GM18858 (cell line): Measurements from ENCODE around the gene POLK.
A peak's percentile ranks its signal among the peaks of the same experiment; 100 is the strongest.
"Not testable (repeated sequence)": the region's sequence is repeated elsewhere in the genome, so short reads cannot be mapped to it uniquely, and the experiment has no call there.

ENCODE experiments used
- ATAC-seq: cut with Tn5 transposase; IDR thresholded peaks from one replicate; pipeline ENCODE4 v1.9.1; 2021; ENCODE audit not compliant: unreplicated experiment

POLK gene

DNA sequence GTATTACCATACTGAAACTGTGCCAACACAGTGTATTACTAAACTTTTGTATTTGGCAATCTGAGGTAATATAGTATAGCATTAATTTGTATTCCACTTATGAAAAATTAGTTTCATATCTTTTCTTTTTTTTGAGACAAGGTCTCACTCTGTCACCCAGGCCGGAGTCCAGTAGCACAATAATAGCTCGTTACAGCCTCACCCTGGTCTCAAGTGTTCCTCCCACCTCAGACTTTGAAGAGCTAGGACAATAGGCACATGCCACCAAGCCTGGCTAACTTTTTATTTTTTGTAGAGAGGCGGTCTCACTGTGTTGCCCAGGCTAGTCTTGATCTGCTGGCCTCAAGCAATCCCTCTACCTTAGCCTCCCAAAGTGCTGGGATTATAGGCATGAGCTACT lies 36.1 kb downstream of the POLK start:
- no peak for ATAC-seq

DNA sequence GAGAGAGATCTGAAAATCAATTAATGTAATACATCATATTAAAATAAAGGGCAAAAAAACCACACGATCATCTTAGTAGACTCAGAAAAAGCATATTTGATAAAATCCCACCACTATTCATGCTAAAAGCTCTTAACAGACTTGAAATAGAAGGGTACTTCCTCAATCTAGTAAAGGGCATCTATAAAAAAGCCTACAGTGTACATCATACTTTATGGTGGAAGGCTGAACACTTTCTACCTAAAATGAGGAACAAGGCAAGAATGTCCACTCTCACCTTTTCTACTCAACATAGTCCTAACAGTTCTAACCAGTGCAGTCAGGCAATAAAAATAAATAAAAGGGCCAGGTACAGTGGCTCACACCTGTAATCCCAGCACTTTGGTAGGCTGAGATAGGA lies 38.9 kb downstream of the POLK start:
- ATAC-seq = no peak

DNA sequence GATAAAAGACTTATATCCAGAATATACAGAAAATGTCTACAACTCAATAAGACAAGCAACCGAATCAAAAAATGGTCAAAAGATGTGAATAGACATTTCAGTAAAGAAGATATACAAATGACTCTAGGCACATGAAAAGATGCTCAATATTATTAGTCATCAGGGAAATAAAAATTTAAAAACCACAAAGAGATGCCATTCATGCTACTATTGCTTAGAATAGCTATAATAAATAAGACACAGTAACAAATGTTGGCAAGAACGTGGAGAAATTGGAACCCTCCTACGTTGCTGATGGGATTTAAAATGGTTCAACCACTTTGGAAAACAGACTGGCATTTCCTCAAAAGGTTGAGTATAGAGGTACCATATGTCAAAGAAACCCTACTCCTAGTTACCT lies 39.8 kb downstream of the POLK start:
- no peak for ATAC-seq

DNA sequence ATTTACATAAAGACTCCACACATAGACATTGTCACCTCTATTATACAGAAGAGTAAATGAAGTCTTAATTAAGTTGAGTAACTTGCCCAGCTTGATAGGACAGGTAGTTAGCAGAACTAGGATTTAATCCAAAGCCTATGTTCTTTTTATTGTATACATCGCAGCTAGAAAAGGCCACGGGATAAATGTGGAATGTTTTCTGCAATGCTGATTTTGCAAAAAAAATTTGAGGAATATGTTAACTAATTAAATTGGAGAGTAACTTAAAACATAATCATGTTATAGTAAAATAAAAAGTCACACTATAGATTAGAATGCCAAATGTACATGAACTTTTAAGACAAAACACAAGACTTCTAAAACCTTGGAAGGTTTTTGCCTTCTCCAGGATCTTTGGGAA lies 41.1 kb downstream of the POLK start:
- ATAC-seq = no peak

DNA sequence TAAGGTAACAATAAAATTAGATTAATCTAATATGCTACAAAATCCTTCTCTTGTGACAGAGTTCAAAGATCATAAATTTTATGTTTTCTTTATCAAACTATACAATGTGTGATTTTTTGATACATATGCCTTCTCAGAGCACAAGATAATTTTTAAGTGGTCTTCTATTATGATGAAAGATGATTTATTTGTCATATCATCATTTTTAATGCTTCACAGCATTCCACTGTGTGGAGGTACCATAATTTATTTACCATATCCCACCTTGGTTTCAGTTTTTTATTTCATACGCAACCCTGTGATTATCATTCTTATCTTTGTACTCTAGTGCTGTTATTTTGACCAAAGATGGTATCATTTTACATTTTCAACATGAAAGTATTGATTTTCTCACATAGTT lies 41.7 kb downstream of the POLK start:
- ATAC-seq = no peak

DNA sequence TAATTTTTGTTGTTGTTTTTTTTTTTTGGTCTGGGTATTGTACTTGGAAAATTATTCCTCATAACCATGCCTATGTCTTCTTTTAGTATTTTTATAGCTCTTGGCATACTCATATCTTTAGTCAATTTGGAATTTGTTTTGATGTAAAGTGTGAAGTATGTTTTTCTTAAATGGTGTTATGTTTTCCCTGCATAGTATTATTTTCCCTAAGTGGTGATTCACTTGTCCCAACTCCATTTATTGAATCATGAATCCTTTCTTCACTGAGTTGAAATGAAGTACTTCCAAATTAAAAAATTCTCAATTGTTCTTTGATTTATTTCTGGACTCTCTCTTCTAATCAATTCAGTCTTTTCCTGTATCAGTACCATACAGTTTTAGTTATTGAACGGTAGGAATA lies 46.5 kb downstream of the POLK start:
- ATAC-seq = no peak

DNA sequence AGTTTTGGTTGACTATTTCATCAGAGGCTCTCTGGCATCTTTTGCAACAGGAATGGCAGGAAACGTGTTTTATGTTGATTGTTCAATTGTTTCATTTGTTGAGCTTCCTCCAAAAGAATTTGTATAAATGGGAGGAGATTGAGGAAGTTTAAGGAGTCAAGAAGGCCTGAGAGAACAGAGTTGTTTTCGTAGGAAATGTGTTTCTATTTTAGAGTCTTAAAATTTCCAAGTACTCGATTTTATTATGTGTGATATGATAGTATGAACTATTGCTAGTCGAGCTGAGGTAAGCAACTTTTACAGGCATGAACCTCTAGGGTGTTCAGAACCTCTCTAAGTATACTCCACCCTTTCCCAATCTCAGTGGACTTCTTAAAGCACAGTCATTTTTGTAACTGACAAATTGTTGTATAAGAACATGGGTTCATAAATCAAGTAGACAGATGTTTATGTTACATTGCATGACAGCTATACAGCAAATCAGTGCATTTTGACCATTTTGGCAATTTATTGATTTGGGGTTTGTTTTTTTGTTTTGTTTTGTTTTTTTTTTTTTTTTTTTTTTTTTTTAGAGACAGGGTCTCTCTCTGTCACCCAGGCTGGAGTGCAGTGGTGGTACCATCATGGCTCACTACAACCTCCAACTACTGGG lies 47.4 kb downstream of the POLK start:
- ATAC-seq = no peak

DNA sequence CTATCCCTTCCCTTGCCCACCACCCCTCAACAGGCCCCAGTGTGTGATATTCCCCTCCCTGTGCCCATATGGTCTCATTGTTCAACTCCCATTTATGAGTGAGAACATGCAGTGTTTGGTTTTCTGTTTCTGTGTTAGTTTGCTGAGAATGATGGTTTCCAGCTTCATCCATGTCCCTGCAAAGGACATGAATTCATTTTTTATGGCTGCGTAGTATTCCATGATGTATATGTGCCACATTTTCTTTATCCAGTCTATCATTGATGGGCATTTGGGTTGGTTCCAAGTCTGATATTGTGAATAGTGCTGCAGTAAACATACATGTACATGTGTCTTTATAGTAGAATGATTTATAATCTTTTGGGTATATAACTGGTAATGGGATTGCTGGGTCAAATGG lies 49.0 kb downstream of the POLK start:
- ATAC-seq = not testable (repeated sequence)

DNA sequence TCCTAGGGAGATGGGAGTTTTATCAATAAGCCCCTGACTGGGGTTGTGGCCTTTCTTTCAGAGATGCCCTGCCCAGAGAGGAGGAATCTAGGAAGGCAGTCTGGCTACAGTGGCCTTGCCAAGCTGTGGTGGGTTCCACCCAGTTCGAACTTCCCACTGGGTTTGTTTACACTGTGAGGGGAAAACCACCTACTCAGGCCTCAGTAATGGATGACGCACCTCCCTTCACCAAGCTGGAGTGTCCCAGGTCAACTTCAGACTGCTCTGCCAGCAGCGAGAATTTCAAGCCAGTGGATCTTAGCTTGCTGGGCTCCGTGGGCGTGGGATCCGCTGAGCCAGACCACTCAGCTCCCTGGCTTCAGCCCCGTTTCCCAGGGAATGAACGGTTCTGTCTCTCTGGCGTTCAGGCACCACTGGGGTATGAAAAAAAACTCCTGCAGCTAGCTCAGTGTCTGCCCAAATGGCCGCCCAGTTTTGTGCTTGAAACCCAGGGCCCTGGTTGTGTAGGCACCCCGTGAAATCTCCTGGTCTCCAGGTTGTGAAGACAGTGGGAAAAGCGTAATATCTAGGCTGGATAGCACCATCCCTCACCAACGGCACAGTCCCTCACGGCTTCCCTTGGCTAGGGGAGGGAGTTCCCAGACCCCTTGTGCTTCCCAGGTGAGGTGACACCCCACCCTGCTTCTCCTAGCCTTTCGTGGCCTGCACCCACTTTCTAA lies 54.5 kb downstream of the POLK start:
- not testable (repeated sequence) for ATAC-seq

DNA sequence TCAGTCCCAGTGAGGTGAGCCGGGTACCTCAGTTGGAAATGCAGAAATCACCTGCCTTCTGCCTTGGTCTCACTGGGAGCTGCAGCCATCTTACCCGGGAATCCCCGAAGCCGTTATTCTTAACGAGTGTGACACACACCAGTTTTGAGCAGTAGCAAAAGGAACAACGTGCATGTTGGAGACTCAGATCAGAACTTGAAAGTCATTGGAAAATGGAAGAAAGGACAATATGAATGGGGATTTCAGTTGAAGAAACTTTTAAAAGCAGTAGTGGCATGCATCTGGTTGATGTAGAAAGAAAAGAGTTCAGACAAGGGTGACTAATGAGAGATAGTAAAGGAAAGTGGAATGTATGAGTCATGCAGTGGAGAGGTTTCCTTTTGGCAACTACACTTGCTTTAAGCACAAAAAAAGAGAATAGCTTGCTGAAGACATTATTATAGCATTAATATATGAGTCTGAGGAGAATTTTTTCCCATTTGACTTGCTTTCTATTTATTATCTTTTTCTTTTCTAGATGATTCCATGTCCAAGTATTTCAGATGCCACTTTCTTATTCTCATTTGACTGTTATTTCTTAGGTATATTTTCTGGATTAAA lies 55.1 kb downstream of the POLK start:
- ATAC-seq = peak; percentile 83

DNA sequence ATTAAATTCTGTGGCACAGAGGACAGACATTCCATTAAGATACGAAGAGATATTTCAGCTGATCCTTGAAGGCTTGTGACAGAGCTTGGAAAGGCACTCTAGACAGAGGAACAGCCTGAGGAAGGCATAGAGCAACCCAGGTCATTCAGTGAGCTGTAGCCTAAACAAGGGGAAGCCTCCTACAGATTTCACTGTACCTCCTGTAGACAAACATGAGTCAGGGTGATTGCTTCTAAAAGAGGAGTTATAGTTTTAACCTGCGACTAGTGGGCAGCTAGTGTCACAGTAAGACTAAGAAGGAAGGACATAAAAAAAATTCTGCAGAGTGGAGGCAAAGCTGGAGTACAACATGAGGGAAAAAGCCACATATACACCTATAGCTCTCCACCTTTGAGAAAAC lies 56.0 kb downstream of the POLK start:
- peak; percentile 35 for ATAC-seq

DNA sequence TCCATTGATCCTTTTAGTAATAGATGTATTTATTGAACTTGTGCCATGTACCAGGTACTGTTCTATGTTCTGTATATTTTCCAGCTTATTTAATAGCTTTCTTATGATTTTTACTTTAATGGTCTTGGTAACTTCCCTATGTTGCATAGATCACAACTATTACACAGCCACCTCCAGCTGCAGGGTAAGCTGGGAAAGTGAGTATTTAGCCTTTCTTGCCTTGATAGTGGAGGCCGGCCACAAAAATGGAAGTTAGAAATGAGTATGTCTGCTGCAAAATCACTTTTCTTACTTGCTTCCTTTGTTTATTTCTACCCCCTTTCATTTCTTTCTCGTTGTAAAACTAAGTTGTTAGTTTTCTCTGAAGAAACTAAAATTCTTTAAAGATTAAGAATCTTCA lies 56.5 kb downstream of the POLK start:
- ATAC-seq = no peak

DNA sequence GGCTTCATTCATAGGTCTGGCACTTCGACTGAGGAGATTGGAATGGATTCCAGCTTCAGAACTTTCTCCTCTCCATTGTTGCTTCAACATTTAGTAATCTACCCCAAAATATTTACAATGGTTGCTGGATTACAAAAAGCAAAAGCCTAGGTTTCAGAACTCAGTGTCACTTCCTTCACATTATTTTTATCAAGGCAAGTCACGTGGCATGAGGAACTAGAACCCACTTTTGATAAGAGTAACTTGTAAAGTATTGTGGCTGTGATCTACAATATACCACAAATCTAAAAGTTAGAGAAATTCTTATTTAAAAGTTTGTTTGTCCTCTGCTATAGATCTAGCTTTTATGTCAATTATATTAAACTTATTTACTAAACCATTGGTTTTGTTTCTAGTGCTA lies 59.9 kb downstream of the POLK start:
- ATAC-seq = no peak

DNA sequence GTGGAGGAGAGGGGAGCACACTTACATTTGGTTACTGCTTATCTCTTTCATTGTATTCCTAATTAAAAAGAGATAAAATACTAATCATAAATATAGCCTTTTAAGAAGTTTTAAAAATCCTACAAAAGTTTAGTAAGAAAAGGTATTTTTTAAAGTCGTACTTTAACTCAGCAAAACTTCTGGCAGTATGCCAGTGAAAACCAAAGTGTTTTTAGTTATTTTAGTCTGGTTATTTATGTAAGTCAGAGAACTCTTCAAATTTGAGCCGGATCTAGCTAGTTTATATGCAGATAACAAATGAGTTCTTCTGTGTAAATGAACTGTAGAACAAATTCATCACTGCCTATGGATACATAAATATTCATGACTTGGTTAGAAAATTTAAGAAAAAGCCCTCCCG lies 63.1 kb downstream of the POLK start:
- peak; percentile 14 for ATAC-seq

DNA sequence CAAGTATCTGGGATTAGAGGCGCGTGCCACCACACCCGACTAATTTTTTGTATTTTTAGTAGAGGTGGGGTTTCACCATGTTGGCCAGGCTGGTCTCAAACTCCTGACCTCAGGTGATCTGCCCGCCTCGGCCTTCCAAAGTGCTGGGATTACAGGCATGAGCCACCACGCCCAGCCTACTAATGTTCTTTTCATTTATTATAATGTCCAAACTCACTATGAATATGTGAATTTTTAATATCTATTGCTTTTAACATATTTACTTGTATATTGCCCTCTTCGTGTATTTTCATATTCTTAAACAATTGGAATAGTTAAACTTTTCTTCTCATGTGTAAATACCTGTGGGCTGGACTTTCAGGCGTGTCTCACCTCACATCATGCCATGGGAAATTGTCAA lies 66.6 kb downstream of the POLK start:
- ATAC-seq = not testable (repeated sequence)

DNA sequence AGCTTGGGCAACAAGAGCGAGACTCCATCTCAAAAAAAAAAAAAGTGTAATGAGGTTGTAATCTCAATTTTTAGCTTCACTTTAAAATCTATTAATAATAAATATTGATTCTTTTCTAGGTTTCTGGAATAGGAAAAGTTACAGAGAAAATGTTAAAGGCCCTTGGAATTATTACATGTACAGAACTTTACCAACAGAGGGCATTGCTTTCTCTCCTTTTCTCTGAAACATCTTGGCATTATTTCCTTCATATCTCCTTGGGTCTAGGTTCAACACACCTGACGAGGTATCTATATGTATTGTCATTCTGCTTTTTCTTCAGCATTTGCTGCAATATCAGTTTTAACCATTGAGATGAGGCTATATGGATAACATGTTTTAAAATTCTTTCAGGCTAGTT lies 73.0 kb downstream of the POLK start:
- no peak for ATAC-seq

DNA sequence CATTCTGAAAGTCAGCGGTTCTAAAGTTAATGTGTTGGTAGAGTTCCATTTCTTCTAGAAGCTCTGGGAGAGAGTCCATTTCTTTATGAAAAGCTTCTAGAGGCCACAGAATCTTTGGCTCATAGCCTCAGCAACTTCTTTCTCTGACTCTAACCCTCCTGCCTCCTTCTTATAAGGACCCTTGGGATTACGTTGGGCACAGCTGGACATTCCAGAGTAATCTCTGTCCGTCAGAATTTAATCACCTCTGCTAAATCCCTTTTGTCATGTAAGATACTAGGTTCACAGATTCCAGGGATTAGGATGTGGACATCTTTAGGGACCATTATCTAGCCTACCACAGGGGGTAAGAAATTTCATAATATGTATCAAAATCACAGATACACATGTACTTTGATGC lies 77.0 kb downstream of the POLK start:
- ATAC-seq = no peak

DNA sequence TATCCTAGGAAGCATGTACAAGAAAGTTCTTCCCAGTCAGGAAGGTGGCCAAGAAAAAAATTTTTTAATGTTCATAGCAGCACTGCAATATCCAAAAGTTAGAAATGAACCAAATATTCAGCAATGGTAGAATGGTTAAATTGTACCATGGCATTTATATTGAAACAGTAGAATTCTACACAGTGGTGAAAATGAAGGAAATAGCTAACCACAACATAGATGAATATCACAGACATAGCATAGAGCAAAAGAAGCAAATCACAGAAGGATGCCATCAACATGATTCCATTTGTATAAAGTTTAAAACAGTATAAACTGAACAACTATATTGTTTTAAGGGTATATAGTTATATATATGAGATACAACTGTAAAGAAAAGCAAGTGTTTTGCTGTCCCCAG lies 88.8 kb downstream of the POLK start:
- ATAC-seq = no peak

DNA sequence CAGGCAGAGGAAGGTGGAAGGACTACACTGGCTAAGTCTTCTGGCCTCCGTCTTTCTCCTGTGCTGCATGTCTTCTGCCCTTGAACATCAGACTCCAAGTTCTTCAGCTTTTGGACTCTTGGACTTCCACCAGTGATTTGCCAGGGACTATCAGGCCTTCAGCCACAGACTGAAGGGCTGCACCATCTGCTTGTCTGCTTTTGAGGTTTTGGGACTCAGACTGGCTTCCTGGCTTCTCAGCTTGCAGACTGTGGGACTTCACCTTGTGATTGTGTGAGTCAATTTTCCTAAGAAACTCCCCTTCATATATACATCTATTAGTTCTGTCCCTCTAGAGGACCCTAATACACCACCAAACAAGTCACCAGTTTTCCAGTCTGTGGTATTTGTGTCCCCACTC lies 89.9 kb downstream of the POLK start:
- ATAC-seq = no peak

DNA sequence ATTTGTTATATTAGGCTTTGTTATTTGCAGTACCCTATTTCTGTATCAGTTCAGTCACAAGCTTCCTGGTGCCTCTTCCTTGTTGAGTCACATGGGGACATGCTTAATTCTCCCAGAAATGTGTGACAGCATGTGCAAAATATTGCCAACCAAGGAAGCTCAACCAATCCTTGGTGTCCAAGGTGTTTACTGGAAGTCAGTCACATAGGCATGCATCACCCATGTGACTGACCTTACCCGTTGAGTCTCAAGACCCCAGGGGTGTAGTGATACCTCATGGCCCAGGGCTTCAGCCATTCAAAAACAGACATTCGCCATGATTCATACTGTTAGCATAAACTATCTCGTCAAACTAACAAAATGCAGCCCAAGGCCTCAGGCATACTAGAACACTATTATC lies 90.3 kb downstream of the POLK start:
- no peak for ATAC-seq

DNA sequence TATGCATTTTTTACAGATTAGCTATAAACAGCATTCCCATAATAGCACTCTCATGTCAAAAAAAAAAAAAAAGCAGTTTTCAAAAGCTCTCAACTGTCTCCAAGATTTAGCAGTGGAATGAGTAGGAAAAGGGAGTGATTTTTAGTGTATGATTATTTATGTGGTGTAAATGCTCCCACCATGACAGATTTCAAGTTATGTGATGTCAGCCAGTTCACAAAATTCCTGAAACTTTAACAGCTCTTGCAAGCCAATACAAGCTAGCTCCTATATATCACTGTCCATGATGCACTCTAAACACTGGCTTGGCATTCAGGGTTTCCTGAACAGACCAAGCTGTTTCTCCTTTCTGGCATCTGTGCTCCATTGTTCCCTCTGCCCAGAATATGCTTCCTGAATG lies 91.7 kb downstream of the POLK start:
- ATAC-seq = no peak

DNA sequence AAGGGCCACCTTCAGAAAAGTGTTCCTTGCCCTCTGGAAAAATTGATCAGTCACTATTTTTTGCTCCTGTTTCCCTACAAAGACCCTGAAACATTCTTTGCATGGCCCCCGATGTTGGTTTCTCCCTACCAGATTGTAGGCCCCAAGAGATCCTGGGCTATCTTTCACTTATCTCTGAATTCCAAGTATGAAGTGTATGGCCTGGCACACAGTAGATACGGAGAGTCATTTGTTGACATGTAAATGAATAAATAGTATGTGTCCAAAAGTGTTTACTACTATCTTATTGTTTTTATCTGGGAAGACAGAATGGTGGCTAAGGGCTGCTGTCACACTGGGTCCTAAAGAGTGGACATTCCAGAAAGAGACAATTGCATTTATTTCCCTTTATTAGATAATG lies 92.1 kb downstream of the POLK start:
- ATAC-seq = no peak

DNA sequence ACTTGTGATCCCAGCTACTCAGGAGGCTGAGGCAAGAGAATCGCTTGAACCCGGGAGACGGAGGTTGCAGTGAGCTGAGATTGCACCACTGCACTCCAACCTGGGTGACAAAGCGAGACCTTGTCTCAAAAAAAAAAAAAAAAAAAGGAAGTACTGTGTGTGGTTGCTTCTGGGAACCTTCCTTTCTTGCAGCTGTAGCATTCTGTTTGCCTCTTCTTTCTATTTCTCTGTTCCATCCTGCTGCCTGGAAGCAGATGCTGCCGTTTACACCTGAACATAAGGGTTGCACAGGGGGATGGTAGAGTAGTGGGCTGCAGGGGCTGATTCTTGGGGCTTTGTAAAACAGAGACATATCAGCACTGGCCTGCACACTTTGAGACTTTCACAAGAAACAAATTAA lies 95.7 kb downstream of the POLK start:
- ATAC-seq = not testable (repeated sequence)
